SJCRH30 (cell line): ENCODE measurements around the gene TMEM231. TPM values are rescaled to one million over a fixed set of nuclear protein-coding genes. Genes with fewer than 3 reads are reported as not detected.
A peak's percentile ranks its signal among the peaks of the same experiment; 100 is the strongest.

Source experiments
- DNase-seq, 2 experiments: peaks; one replicate each; pipeline ENCODE4 v3.0.0-alpha.2; 2015 to 2020
- H3K27ac ChIP-seq: fragments of 250-450 bp; sonication (Bioruptor Pico); 2 replicates; pipeline ENCODE4 v1.5.1; 2020; ENCODE audit warnings: mild to moderate bottlenecking, moderate library complexity
- H3K27me3 ChIP-seq: fragments of 250-450 bp; sonication (Bioruptor Pico); 2 replicates; pipeline ENCODE4 v1.5.1; 2020; ENCODE audit warnings: mild to moderate bottlenecking, moderate library complexity
- H3K36me3 ChIP-seq: fragments of 250-450 bp; sonication (Bioruptor Pico); 2 replicates; pipeline ENCODE4 v1.5.1; 2020; ENCODE audit warnings: mild to moderate bottlenecking, moderate library complexity
- H3K4me1 ChIP-seq: fragments of 250-450 bp; sonication (Bioruptor Pico); 2 replicates; pipeline ENCODE4 v1.5.1; 2020; ENCODE audit warnings: mild to moderate bottlenecking, moderate library complexity
- H3K4me3 ChIP-seq: fragments of 250-450 bp; sonication (Bioruptor Pico); 2 replicates; pipeline ENCODE4 v1.5.1; 2020; ENCODE audit warnings: mild to moderate bottlenecking, moderate library complexity
- H3K9me3 ChIP-seq: fragments of 250-450 bp; sonication (Bioruptor Pico); replicated peaks from 2 replicates; pipeline ENCODE4 v1.5.1; 2020; ENCODE audit warnings: mild to moderate bottlenecking, moderate library complexity
- total RNA-seq: library from RNA; depleted of rRNA; stranded (reverse); fragments of >200 nt; shearing (Covaris generic); gene quantifications from 2 replicates; pipeline ENCODE4 v1.2.3, GENCODE V29; 2014; rRNA removed

Gene TMEM231
- total RNA-seq, 1 experiment from 2014 or later, result 5.1 TPM

- peaks cover 3% of the 10 kb centered on the region; the same call in 1 of the 2 replicates for H3K4me1 ChIP-seq
- no peaks in the 10 kb centered on the region for H3K9me3 ChIP-seq
- H3K27me3 ChIP-seq, result no peaks in the 10 kb centered on the region; the same call in 1 of the 2 replicates
- DNase-seq, result no peak
- H3K36me3 ChIP-seq, result no peaks in the 10 kb centered on the region
- no peak overlapping the region for H3K4me3 ChIP-seq
- no peak overlapping the region for H3K27ac ChIP-seq
Measured at GRCh38 chr16:75497558-75497957, 58.5 kb downstream of the TMEM231 start.

GRCh38 chr16:75495076-75495674 lies 60.9 kb downstream of the TMEM231 start, which contains the start of gene CHST6:
Gene CHST6 (minus strand): TSS chr16:75495441. CDS start chr16:75479828, 15,613 bp downstream.
- Histone ChIP-seq H3K27ac (no peak within 1 kb of the TSS), H3K9me3 (no peaks in the 10 kb centered on the region), H3K4me3 (no peak within 1 kb of the TSS), H3K27me3 (no peaks in the 10 kb centered on the region; the same call in 1 of the 2 replicates), H3K36me3 (no peaks in the 10 kb centered on the region), H3K4me1 (peaks cover 3% of the 10 kb centered on the region; the same call in 1 of the 2 replicates)
- no peak for DNase-seq

- H3K27me3 ChIP-seq, result no peaks in the 10 kb centered on the region; the same call in 1 of the 2 replicates
- H3K27ac ChIP-seq, result no peak overlapping the region
- H3K36me3 ChIP-seq, result no peaks in the 10 kb centered on the region
- no peak for DNase-seq
- no peak overlapping the region for H3K4me3 ChIP-seq
- H3K4me1 ChIP-seq, result peaks cover 3% of the 10 kb centered on the region; the same call in 1 of the 2 replicates
- H3K9me3 ChIP-seq, result no peaks in the 10 kb centered on the region
Measured at GRCh38 chr16:75494661-75495075, 61.4 kb downstream of the TMEM231 start.

GRCh38 chr16:75494184-75494583 lies 61.9 kb downstream of the TMEM231 start:
- Histone ChIP-seq H3K36me3 (no peaks in the 10 kb centered on the region), H3K4me1 (peaks cover 3% of the 10 kb centered on the region; the same call in 1 of the 2 replicates), H3K9me3 (no peaks in the 10 kb centered on the region), H3K27ac (no peak overlapping the region), H3K4me3 (no peak overlapping the region), H3K27me3 (no peaks in the 10 kb centered on the region; the same call in 1 of the 2 replicates)
- DNase-seq, result no peak

GRCh38 chr16:75491876-75492275 lies 64.2 kb downstream of the TMEM231 start:
- H3K4me1 ChIP-seq, result no peaks in the 10 kb centered on the region
- H3K27me3 ChIP-seq, result no peaks in the 10 kb centered on the region; the same call in 1 of the 2 replicates
- H3K9me3 ChIP-seq, result no peaks in the 10 kb centered on the region
- no peaks in the 10 kb centered on the region for H3K36me3 ChIP-seq
- peak; percentile 56 to 78 for DNase-seq
- no peak overlapping the region for H3K27ac ChIP-seq
- H3K4me3 ChIP-seq, result no peak overlapping the region

- no peak overlapping the region for H3K27ac ChIP-seq
- H3K4me3 ChIP-seq, result no peak overlapping the region
- H3K9me3 ChIP-seq, result no peaks in the 10 kb centered on the region
- H3K4me1 ChIP-seq, result peaks cover 20% of the 10 kb centered on the region
- H3K27me3 ChIP-seq, result no peaks in the 10 kb centered on the region; the same call in 1 of the 2 replicates
- no peak for DNase-seq
- H3K36me3 ChIP-seq, result no peaks in the 10 kb centered on the region
Measured at GRCh38 chr16:75488322-75488721, 67.7 kb downstream of the TMEM231 start.

Other genes with a start within 250 kb of the TMEM231 start
- 42.0 and 50.3 TPM in 2 replicates for gene CFDP1, start 122.7 kb downstream of the TMEM231 start, total RNA-seq
- gene TMEM170A, start 91.6 kb downstream of the TMEM231 start, total RNA-seq, result 21.6 and 22.0 TPM in 2 replicates
- gene CHST6, start 60.8 kb downstream of the TMEM231 start, total RNA-seq, result not detected in 2 replicates
- gene CHST5, start 20.1 kb downstream of the TMEM231 start, total RNA-seq, result not detected in 2 replicates
- 29.1 and 34.4 TPM in 2 replicates for gene GABARAPL2, start 10.1 kb upstream of the TMEM231 start, total RNA-seq
- gene ADAT1, start 67.0 kb upstream of the TMEM231 start, total RNA-seq, result 44.6 and 49.9 TPM in 2 replicates
- 148 and 151 TPM in 2 replicates for gene KARS1, start 91.4 kb upstream of the TMEM231 start, total RNA-seq
- gene TERF2IP, start 91.5 kb upstream of the TMEM231 start, total RNA-seq, result 25.4 and 26.1 TPM in 2 replicates
- not detected in 2 replicates for gene CPHXL2, start 120.8 kb upstream of the TMEM231 start, total RNA-seq
- gene DUXB, start 145.2 kb upstream of the TMEM231 start, total RNA-seq, result not detected in 2 replicates
- not detected in 2 replicates for gene CPHXL, start 170.2 kb upstream of the TMEM231 start, total RNA-seq